Measurements from ENCODE around the gene FCRL5.
A peak's percentile ranks its signal among the peaks of the same experiment; 100 is the strongest.

Gene FCRL5

GRCh38 chr1:157523774-157524493 lies 28.4 kb downstream of the FCRL5 start:
- no peak for DNase-seq

GRCh38 chr1:157521056-157521455 lies 31.3 kb downstream of the FCRL5 start:
- DNase-seq, result no peak

- no peak for DNase-seq
Measured at GRCh38 chr1:157520386-157520935, 31.9 kb downstream of the FCRL5 start.

GRCh38 chr1:157519451-157519850 lies 32.9 kb downstream of the FCRL5 start:
- no peak for DNase-seq

- DNase-seq, result no peak
Measured at GRCh38 chr1:157517016-157517415, 35.3 kb downstream of the FCRL5 start.

- no peak for DNase-seq
Measured at GRCh38 chr1:157515709-157516108, 36.6 kb downstream of the FCRL5 start.

- no peak for DNase-seq
Measured at GRCh38 chr1:157515141-157515540, 37.2 kb downstream of the FCRL5 start.

GRCh38 chr1:157512036-157512969 lies 40.0 kb downstream of the FCRL5 start:
- no peak for DNase-seq

- no peak for DNase-seq
Measured at GRCh38 chr1:157509546-157510232, 42.6 kb downstream of the FCRL5 start.

- DNase-seq, result peak; percentile 52
Measured at GRCh38 chr1:157505481-157506272, 46.6 kb downstream of the FCRL5 start.

GRCh38 chr1:157504646-157505045 lies 47.7 kb downstream of the FCRL5 start:
- no peak for DNase-seq

- DNase-seq, result no peak
Measured at GRCh38 chr1:157499521-157499920, 52.8 kb downstream of the FCRL5 start.

- DNase-seq, result no peak
Measured at GRCh38 chr1:157498736-157499090, 53.6 kb downstream of the FCRL5 start.

- DNase-seq, result no peak
Measured at GRCh38 chr1:157497987-157498735, 54.2 kb downstream of the FCRL5 start.

GRCh38 chr1:157497284-157497683 lies 55.0 kb downstream of the FCRL5 start:
- no peak for DNase-seq

GRCh38 chr1:157496121-157496526 lies 56.2 kb downstream of the FCRL5 start:
- DNase-seq, result peak; percentile 50

GRCh38 chr1:157495285-157495684 lies 57.0 kb downstream of the FCRL5 start:
- DNase-seq, result no peak

- no peak for DNase-seq
Measured at GRCh38 chr1:157494093-157494492, 58.2 kb downstream of the FCRL5 start.

GRCh38 chr1:157490467-157491165 lies 61.7 kb downstream of the FCRL5 start:
- DNase-seq, result peak; percentile 80

- no peak for DNase-seq
Measured at GRCh38 chr1:157488156-157488555, 64.2 kb downstream of the FCRL5 start.

GRCh38 chr1:157487504-157487903 lies 64.8 kb downstream of the FCRL5 start:
- no peak for DNase-seq
